GM23338 (cell line): ENCODE data around the gene CHST10. TPM values are rescaled to one million over a fixed set of nuclear protein-coding genes. Genes with fewer than 3 reads are reported as not detected.

Source experiments
- ATAC-seq: fragments of 200-7000 bp; cut with Tn5 transposase; 3 replicates; pipeline ENCODE4 v1.9.1; 2020
- DNase-seq: peaks from one replicate; pipeline ENCODE4 v3.0.0-alpha.2; 2015; ENCODE audit warnings: low spot score
- H2AFZ ChIP-seq: fragments of 200-600 bp; sonication (generic); 2 replicates; pipeline ENCODE4 v1.8.0; 2016; ENCODE audit warnings: antibody characterized with exemption, mild to moderate bottlenecking, moderate library complexity
- H3F3A ChIP-seq: fragments of 200-600 bp; sonication (generic); replicated peaks from 2 replicates; pipeline ENCODE4 v1.8.0; 2017; ENCODE audit warnings: antibody characterized with exemption, mixed run types, low read depth
- H3K27ac ChIP-seq: fragments of 200-600 bp; sonication (generic); 2 replicates; pipeline ENCODE4 v1.6.1; 2016; ENCODE audit warnings: low read depth
- H3K27me3 ChIP-seq: fragments of 200-600 bp; sonication (generic); 2 replicates; pipeline ENCODE4 v1.8.0; 2016; ENCODE audit warnings: mild to moderate bottlenecking, mixed run types, moderate library complexity; ENCODE audit not compliant: insufficient read depth
- H3K36me3 ChIP-seq: fragments of 200-600 bp; sonication (generic); 2 replicates; pipeline ENCODE4 v1.8.0; 2016; ENCODE audit warnings: mild to moderate bottlenecking; ENCODE audit not compliant: insufficient read depth
- H3K4me1 ChIP-seq: fragments of 200-600 bp; sonication (generic); 2 replicates; pipeline ENCODE4 v1.8.0; 2016; ENCODE audit warnings: mild to moderate bottlenecking, moderate library complexity; ENCODE audit not compliant: insufficient read depth
- H3K4me2 ChIP-seq: fragments of 200-600 bp; sonication (generic); 2 replicates; pipeline ENCODE4 v1.7.1; 2017; ENCODE audit warnings: mixed run types
- H3K4me3 ChIP-seq: fragments of 200-600 bp; sonication (generic); 2 replicates; pipeline ENCODE4 v1.6.1; 2016; ENCODE audit warnings: mixed run types
- H3K79me2 ChIP-seq: fragments of 200-600 bp; sonication (generic); replicated peaks from 2 replicates; pipeline ENCODE4 v1.8.0; 2017; ENCODE audit warnings: mild to moderate bottlenecking; ENCODE audit not compliant: insufficient read depth
- H3K9me2 ChIP-seq: fragments of 200-600 bp; sonication (generic); 2 replicates; pipeline ENCODE4 v1.8.0; 2017; ENCODE audit not compliant: insufficient read depth
- H4K20me1 ChIP-seq: fragments of 200-600 bp; sonication (generic); replicated peaks from 2 replicates; pipeline ENCODE4 v1.8.0; 2017; ENCODE audit warnings: mild to moderate bottlenecking; ENCODE audit not compliant: insufficient read depth
- H3K27ac Mint-ChIP-seq: 2 replicates; pipeline ENCODE4 v1.8.0; 2020; ENCODE audit warnings: inconsistent platforms, mild to moderate bottlenecking, moderate library complexity, mixed read lengths
- H3K27me3 Mint-ChIP-seq: 3 replicates; pipeline ENCODE4 v1.8.0; 2022; ENCODE audit warnings: low read depth, mild to moderate bottlenecking, moderate library complexity, mixed read lengths, inconsistent platforms; ENCODE audit not compliant: insufficient read depth, poor library complexity
- H3K36me3 Mint-ChIP-seq: 3 replicates; pipeline ENCODE4 v1.8.0; 2021; ENCODE audit warnings: low read depth, mild to moderate bottlenecking, inconsistent platforms, moderate library complexity, mixed read lengths
- H3K4me1 Mint-ChIP-seq: 3 replicates; pipeline ENCODE4 v1.8.0; 2020; ENCODE audit warnings: mild to moderate bottlenecking, inconsistent platforms, mixed read lengths
- H3K4me3 Mint-ChIP-seq: 3 replicates; pipeline ENCODE4 v1.8.0; 2021; ENCODE audit warnings: moderate library complexity, mild to moderate bottlenecking, inconsistent platforms, mixed read lengths
- H3K9me3 Mint-ChIP-seq: 3 replicates; pipeline ENCODE4 v1.8.0; 2020; ENCODE audit warnings: moderate library complexity, mild to moderate bottlenecking, inconsistent platforms, mixed read lengths
- CREB1 ChIP-seq: fragments of 250-450 bp; sonication (Bioruptor Pico); IDR thresholded peaks from 2 replicates; pipeline ENCODE4 v1.5.0; 2020; ENCODE audit warnings: low read depth, mild to moderate bottlenecking, moderate library complexity
- CTCF ChIP-seq, 2 experiments: fragments of 200-600 bp in 1 of 2; sonication (generic) in 1 of 2; conservative IDR thresholded peaks; 2 replicates each; pipeline versions ENCODE4 v1.5.1 to v1.6.1; 2016 to 2017; ENCODE audit warnings: antibody characterized with exemption in 2 of 2, low read depth in 2 of 2, mild to moderate bottlenecking in 2 of 2, moderate library complexity in 1 of 2
- ETS1 ChIP-seq: IDR thresholded peaks from 2 replicates; pipeline ENCODE4 v1.6.1; 2016; ENCODE audit warnings: antibody characterized with exemption
- EZH2 ChIP-seq: fragments of 200-600 bp; sonication (generic); IDR thresholded peaks from one replicate; pipeline ENCODE4 v1.8.0; 2017; ENCODE audit warnings: antibody characterized with exemption, mild to moderate bottlenecking, low read depth; ENCODE audit not compliant: unreplicated experiment
- EZH2phosphoT487 ChIP-seq: fragments of 200-600 bp; sonication (generic); IDR thresholded peaks from one replicate; pipeline ENCODE4 v1.8.1; 2018; ENCODE audit warnings: antibody characterized with exemption; ENCODE audit not compliant: unreplicated experiment
- JUNB ChIP-seq: IDR thresholded peaks from one replicate; pipeline ENCODE4 v1.6.1; 2016; ENCODE audit warnings: antibody characterized with exemption; ENCODE audit not compliant: unreplicated experiment
- NANOG ChIP-seq: IDR thresholded peaks from 2 replicates; pipeline ENCODE4 v1.6.1; 2016; ENCODE audit warnings: antibody characterized with exemption, borderline replicate concordance
- REST ChIP-seq: IDR thresholded peaks from one replicate; pipeline ENCODE4 v1.6.1; 2018; ENCODE audit warnings: antibody characterized with exemption; ENCODE audit not compliant: unreplicated experiment
- STAT1 ChIP-seq: IDR thresholded peaks from one replicate; pipeline ENCODE4 v1.6.1; 2016; ENCODE audit warnings: antibody characterized with exemption; ENCODE audit not compliant: unreplicated experiment
- ZNF114 ChIP-seq: fragments of 250-450 bp; sonication (Bioruptor Pico); IDR thresholded peaks from 2 replicates; pipeline ENCODE4 v1.5.0; 2020; ENCODE audit warnings: mild to moderate bottlenecking, moderate library complexity
- ZNF331 ChIP-seq: fragments of 250-450 bp; sonication (Bioruptor Pico); IDR thresholded peaks from 2 replicates; pipeline ENCODE4 v1.5.0; 2020; ENCODE audit warnings: low read depth, mild to moderate bottlenecking, moderate library complexity
- polyA plus RNA-seq: library from polyadenylated mRNA; unstranded; fragments of >200 nt; fragmentation: Nextera tagmentation; extraction: Ambion mirVana; gene quantifications from 2 replicates; pipeline ENCODE4 v1.2.1, GENCODE V29; 2016
- total RNA-seq: library from RNA; depleted of rRNA; stranded (reverse); fragments of >200 nt; shearing (Covaris generic); gene quantifications from 2 replicates; pipeline ENCODE4 v1.2.3, GENCODE V29; 2014

CHST10 gene
- total and polyA plus RNA-seq, 2 experiments from 2014 or later: 7.7 to 24.5 TPM

DNA sequence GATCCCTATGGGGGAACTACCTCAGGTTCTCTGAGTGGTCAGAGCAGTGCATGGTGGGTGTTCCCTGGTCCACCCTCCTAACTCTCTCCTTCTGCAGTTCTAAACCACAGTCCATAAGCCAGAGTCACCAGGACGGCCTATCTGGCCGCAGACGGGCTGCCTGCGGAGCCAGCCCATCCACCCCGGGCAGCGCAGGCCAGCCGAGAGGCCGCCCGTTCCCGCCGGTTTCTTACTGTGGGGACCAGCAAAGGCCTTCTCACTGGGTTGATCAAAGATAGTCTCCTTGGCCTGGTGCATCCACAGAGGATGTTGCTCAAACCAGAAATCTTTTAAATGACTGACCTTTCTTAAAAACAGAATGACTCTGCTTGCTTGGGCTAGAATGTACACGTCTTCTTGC is 9.6 kb upstream of the CHST10 start (continued):
- no peak for TF ChIP-seq REST
- no peak for TF ChIP-seq STAT1
- no peak for TF ChIP-seq CTCF (conservative IDR thresholded peaks at IDR 0.05; ENCODE audit: low read depth in 2 of 2)

- peaks cover 2% of the 10 kb centered on the region; the same call in 1 of the 3 replicates for H3K36me3 Mint-ChIP-seq
- peaks cover 4% of the 10 kb centered on the region for H3K27me3 Mint-ChIP-seq
- Histone ChIP-seq H3K4me1 (no peaks in the 10 kb centered on the region), H3K79me2 (no peaks in the 10 kb centered on the region), H4K20me1 (no peaks in the 10 kb centered on the region), H3K4me2 (no peak overlapping the region), H2AFZ (no peak overlapping the region), H3K27ac (no peak overlapping the region), H3F3A (no peaks in the 10 kb centered on the region), H3K4me3 (no peak overlapping the region), H3K36me3 (no peaks in the 10 kb centered on the region), H3K9me2 (no peaks in the 10 kb centered on the region; the same call in 1 of the 2 replicates), H3K27me3 (no peaks in the 10 kb centered on the region)
- peaks cover 8% of the 10 kb centered on the region for H3K9me3 Mint-ChIP-seq
- ATAC-seq (no peak), DNase-seq (no peak)
- no peak overlapping the region for H3K4me3 Mint-ChIP-seq
- peaks cover 9% of the 10 kb centered on the region for H3K4me1 Mint-ChIP-seq
- no peak overlapping the region for H3K27ac Mint-ChIP-seq
- TF ChIP-seq EZH2phosphoT487 (no peak), STAT1 (no peak), NANOG (no peak), REST (no peak), ETS1 (no peak), CTCF (conservative IDR thresholded peaks at IDR 0.05; ENCODE audit: low read depth in 2 of 2) (no peak), CREB1 (no peak), ZNF331 (no peak), EZH2 (no peak), ZNF114 (CRISPR knock-in tag) (no peak), JUNB (no peak)
These were observed 8.9 kb upstream of the CHST10 start for GRCh38 chr2:100426384-100426720.
